Measurements from ENCODE around the gene USP47.

DNA sequence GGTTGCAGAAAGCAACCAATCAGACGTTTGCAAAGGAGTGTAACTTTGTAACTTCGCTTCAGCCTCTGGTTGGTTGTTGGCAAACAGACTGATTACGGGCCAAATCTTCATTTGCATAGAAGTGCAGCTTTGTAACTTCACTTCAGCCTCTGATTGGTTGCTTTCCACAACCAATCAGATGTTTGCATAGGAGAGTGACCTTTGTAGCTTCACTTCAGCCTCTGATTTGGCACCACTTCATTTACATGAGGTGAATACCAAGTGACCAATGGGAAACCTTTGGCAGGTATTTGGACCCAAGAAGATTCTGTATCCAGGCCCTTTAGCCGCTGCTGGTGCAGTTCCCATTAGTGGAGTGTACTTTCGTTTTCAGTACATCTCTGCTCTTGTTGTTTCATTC, 16.0 kb downstream of the USP47 start:
- TF ChIP-seq SREBF2 (IDR thresholded peaks at IDR 0.05) (no peak), HDAC2 (IDR thresholded peaks at IDR 0.05) (no peak), POLR2A (IDR thresholded peaks at IDR 0.05; ENCODE audit: low read length) (no peak), PHF8 (IDR thresholded peaks at IDR 0.05; ENCODE audit: borderline replicate concordance, low read depth) (no peak)
- TF ChIP-seq, protein P1, sequence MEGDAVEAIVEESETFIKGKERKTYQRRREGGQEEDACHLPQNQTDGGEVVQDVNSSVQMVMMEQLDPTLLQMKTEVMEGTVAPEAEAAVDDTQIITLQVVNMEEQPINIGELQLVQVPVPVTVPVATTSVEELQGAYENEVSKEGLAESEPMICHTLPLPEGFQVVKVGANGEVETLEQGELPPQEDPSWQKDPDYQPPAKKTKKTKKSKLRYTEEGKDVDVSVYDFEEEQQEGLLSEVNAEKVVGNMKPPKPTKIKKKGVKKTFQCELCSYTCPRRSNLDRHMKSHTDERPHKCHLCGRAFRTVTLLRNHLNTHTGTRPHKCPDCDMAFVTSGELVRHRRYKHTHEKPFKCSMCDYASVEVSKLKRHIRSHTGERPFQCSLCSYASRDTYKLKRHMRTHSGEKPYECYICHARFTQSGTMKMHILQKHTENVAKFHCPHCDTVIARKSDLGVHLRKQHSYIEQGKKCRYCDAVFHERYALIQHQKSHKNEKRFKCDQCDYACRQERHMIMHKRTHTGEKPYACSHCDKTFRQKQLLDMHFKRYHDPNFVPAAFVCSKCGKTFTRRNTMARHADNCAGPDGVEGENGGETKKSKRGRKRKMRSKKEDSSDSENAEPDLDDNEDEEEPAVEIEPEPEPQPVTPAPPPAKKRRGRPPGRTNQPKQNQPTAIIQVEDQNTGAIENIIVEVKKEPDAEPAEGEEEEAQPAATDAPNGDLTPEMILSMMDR (IDR thresholded peaks at IDR 0.05) = no peak
- TF ChIP-seq, protein P2, sequence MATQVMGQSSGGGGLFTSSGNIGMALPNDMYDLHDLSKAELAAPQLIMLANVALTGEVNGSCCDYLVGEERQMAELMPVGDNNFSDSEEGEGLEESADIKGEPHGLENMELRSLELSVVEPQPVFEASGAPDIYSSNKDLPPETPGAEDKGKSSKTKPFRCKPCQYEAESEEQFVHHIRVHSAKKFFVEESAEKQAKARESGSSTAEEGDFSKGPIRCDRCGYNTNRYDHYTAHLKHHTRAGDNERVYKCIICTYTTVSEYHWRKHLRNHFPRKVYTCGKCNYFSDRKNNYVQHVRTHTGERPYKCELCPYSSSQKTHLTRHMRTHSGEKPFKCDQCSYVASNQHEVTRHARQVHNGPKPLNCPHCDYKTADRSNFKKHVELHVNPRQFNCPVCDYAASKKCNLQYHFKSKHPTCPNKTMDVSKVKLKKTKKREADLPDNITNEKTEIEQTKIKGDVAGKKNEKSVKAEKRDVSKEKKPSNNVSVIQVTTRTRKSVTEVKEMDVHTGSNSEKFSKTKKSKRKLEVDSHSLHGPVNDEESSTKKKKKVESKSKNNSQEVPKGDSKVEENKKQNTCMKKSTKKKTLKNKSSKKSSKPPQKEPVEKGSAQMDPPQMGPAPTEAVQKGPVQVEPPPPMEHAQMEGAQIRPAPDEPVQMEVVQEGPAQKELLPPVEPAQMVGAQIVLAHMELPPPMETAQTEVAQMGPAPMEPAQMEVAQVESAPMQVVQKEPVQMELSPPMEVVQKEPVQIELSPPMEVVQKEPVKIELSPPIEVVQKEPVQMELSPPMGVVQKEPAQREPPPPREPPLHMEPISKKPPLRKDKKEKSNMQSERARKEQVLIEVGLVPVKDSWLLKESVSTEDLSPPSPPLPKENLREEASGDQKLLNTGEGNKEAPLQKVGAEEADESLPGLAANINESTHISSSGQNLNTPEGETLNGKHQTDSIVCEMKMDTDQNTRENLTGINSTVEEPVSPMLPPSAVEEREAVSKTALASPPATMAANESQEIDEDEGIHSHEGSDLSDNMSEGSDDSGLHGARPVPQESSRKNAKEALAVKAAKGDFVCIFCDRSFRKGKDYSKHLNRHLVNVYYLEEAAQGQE (IDR thresholded peaks at IDR 0.05) = no peak
- TF ChIP-seq, protein P3, sequence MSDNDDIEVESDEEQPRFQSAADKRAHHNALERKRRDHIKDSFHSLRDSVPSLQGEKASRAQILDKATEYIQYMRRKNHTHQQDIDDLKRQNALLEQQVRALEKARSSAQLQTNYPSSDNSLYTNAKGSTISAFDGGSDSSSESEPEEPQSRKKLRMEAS (IDR thresholded peaks at IDR 0.05) = no peak
- TF ChIP-seq, protein P4, sequence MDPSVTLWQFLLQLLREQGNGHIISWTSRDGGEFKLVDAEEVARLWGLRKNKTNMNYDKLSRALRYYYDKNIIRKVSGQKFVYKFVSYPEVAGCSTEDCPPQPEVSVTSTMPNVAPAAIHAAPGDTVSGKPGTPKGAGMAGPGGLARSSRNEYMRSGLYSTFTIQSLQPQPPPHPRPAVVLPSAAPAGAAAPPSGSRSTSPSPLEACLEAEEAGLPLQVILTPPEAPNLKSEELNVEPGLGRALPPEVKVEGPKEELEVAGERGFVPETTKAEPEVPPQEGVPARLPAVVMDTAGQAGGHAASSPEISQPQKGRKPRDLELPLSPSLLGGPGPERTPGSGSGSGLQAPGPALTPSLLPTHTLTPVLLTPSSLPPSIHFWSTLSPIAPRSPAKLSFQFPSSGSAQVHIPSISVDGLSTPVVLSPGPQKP (IDR thresholded peaks at IDR 0.05; ENCODE audit: low read depth, low read length) = no peak
